ENCODE results near the gene GYPE.
"Not testable (repeated sequence)": the region's sequence is repeated elsewhere in the genome, so short reads cannot be mapped to it uniquely, and the experiment has no call there.

DNA sequence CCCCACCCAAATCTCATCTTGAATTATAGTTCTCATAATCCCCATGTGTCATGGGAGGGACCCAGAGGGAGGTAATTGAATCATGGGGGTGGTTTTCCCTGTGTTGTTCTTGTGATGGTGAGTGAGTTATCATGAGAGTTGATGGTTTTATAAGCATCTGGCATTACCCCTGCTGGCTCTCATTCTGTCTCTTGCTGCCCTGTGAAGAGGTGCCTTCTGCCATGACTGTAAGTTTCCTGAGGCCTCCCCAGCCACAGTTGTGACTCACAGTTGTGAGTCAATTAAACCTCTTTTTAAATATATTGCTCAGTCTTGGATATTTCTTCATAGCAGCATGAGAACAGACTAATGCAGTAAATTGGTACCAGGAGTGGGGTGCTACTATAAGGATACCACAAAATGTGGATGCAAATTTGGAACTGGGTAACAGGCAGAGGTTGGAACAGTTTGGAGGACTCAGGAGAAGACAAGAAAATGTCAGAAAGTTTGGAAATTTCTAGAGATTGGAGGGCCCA lies 46.2 kb upstream of the GYPE start:
- TF ChIP-seq, protein P1, sequence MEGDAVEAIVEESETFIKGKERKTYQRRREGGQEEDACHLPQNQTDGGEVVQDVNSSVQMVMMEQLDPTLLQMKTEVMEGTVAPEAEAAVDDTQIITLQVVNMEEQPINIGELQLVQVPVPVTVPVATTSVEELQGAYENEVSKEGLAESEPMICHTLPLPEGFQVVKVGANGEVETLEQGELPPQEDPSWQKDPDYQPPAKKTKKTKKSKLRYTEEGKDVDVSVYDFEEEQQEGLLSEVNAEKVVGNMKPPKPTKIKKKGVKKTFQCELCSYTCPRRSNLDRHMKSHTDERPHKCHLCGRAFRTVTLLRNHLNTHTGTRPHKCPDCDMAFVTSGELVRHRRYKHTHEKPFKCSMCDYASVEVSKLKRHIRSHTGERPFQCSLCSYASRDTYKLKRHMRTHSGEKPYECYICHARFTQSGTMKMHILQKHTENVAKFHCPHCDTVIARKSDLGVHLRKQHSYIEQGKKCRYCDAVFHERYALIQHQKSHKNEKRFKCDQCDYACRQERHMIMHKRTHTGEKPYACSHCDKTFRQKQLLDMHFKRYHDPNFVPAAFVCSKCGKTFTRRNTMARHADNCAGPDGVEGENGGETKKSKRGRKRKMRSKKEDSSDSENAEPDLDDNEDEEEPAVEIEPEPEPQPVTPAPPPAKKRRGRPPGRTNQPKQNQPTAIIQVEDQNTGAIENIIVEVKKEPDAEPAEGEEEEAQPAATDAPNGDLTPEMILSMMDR (IDR thresholded peaks at IDR 0.05) = not testable (repeated sequence)
- not testable (repeated sequence) for TF ChIP-seq POLR2A (IDR thresholded peaks at IDR 0.05)
